Measurements from ENCODE around the gene SUCO. TPM values are rescaled to one million over a fixed set of nuclear protein-coding genes. Genes with fewer than 3 reads are reported as not detected.

SUCO gene
- total RNA-seq, 1 donor from 2014 or later, result 63.7 TPM

- Histone ChIP-seq H3K36me3 (ENCODE audit: insufficient read depth, low read length) (no peaks in the 10 kb centered on the region), H3K27ac (ENCODE audit: low read depth, low read length) (no peak overlapping the region), H4K20me1 (ENCODE audit: insufficient read depth, low read length) (no peaks in the 10 kb centered on the region), H3K9me3 (ENCODE audit: insufficient read depth, low read depth, low read length) (no peaks in the 10 kb centered on the region), H3K4me2 (ENCODE audit: low read length) (no peak overlapping the region), H3K27me3 (ENCODE audit: insufficient read depth, low read length) (no peaks in the 10 kb centered on the region), H2AFZ (ENCODE audit: low read depth, low read length) (no peak overlapping the region), H3K9ac (ENCODE audit: low read length) (no peak overlapping the region), H3K79me2 (ENCODE audit: insufficient read depth, low read length) (no peaks in the 10 kb centered on the region), H3K4me3 (ENCODE audit: insufficient read depth, low read depth, low read length) (no peak overlapping the region), H3K4me1 (ENCODE audit: insufficient read depth, low read length) (no peaks in the 10 kb centered on the region)
- DNase-seq (ENCODE audit: low read depth) (no peak), FAIRE-seq (no peak)
- H3K36me3 Mint-ChIP-seq (ENCODE audit: low read depth, unreplicated experiment), result no peaks in the 10 kb centered on the region
- no peak overlapping the region for H3K27ac Mint-ChIP-seq (ENCODE audit: unreplicated experiment)
- no peaks in the 10 kb centered on the region for H3K27me3 Mint-ChIP-seq (ENCODE audit: low read depth, unreplicated experiment)
- H3K9me3 Mint-ChIP-seq (ENCODE audit: unreplicated experiment), result no peaks in the 10 kb centered on the region
- TF ChIP-seq EZH2 (IDR thresholded peaks at IDR 0.05; ENCODE audit: insufficient read depth, low read length) (no peak), CTCF (IDR thresholded peaks at IDR 0.05; ENCODE audit: insufficient read depth, low read depth, low read length) (no peak)
- H3K4me3 Mint-ChIP-seq (ENCODE audit: unreplicated experiment), result no peak overlapping the region
- peaks cover 1% of the 10 kb centered on the region for H3K4me1 Mint-ChIP-seq (ENCODE audit: low read depth, unreplicated experiment)
These were observed 15.4 kb upstream of the SUCO start for GRCh38 chr1:172517545-172517944.

DNA sequence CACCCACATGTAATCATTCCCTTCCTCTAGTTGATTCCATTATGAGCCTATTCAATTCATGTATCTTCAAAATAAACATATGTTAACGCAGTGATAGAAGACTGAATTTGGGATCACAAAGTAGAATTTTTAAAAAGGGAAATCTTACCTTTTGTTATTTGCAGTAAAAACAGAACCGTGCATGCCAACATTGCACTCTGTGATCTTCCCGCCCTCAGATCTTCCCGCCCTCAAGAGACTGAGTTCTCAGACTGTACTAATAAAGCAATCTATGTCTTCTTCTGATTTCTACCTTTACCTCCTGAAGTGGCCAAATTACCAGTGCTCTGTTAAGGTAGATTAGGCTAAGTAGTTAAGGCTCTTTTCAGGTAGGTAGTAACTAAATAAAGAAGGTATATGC is 3.6 kb upstream of the SUCO start:
- Histone ChIP-seq H3K9me3 (ENCODE audit: insufficient read depth, low read depth, low read length) (no peaks in the 10 kb centered on the region), H3K36me3 (ENCODE audit: insufficient read depth, low read length) (no peaks in the 10 kb centered on the region), H3K27me3 (ENCODE audit: insufficient read depth, low read length) (no peaks in the 10 kb centered on the region), H3K4me2 (ENCODE audit: low read length) (no peak overlapping the region), H3K79me2 (ENCODE audit: insufficient read depth, low read length) (peaks cover 13% of the 10 kb centered on the region), H3K9ac (ENCODE audit: low read length) (no peak overlapping the region), H3K4me3 (ENCODE audit: insufficient read depth, low read depth, low read length) (no peak overlapping the region), H4K20me1 (ENCODE audit: insufficient read depth, low read length) (peaks cover 10% of the 10 kb centered on the region), H3K4me1 (ENCODE audit: insufficient read depth, low read length) (no peaks in the 10 kb centered on the region), H2AFZ (ENCODE audit: low read depth, low read length) (no peak overlapping the region), H3K27ac (ENCODE audit: low read depth, low read length) (no peak overlapping the region)
- FAIRE-seq (no peak), DNase-seq (ENCODE audit: low read depth) (no peak)
- no peak for TF ChIP-seq CTCF (IDR thresholded peaks at IDR 0.05; ENCODE audit: insufficient read depth, low read depth, low read length)
- no peak for TF ChIP-seq EZH2 (IDR thresholded peaks at IDR 0.05; ENCODE audit: insufficient read depth, low read length)
- Mint-ChIP-seq H3K36me3 (ENCODE audit: low read depth, unreplicated experiment) (no peaks in the 10 kb centered on the region), H3K27me3 (ENCODE audit: low read depth, unreplicated experiment) (no peaks in the 10 kb centered on the region), H3K9me3 (ENCODE audit: unreplicated experiment) (no peaks in the 10 kb centered on the region), H3K4me1 (ENCODE audit: low read depth, unreplicated experiment) (peaks cover 5% of the 10 kb centered on the region), H3K27ac (ENCODE audit: unreplicated experiment) (no peak overlapping the region), H3K4me3 (ENCODE audit: unreplicated experiment) (no peak overlapping the region)

DNA sequence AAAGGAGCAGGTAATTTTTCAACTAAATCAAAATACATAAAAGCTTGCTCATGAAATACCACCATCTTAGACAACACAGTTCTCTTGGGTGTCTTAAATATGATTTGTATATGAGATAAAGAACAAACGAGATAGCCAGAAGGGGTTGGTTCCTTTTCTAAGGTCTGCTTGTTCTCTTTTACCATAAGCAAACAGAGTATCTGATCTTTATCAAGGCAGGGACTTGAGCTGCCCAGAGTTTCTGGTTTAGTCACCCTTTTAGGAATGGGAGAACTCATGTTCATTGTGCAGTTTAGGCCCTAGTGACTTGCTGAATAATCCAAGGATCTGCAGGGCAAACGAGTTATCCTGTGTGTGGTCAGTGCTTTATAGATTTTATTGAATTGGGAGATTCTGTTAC is 3.0 kb upstream of the SUCO start:
- Mint-ChIP-seq H3K4me3 (ENCODE audit: unreplicated experiment) (no peak overlapping the region), H3K4me1 (ENCODE audit: low read depth, unreplicated experiment) (peaks cover 9% of the 10 kb centered on the region), H3K36me3 (ENCODE audit: low read depth, unreplicated experiment) (no peaks in the 10 kb centered on the region), H3K27me3 (ENCODE audit: low read depth, unreplicated experiment) (no peaks in the 10 kb centered on the region), H3K9me3 (ENCODE audit: unreplicated experiment) (no peaks in the 10 kb centered on the region), H3K27ac (ENCODE audit: unreplicated experiment) (no peak overlapping the region)
- peaks cover 20% of the 10 kb centered on the region for H3K79me2 ChIP-seq (ENCODE audit: insufficient read depth, low read length)
- no peak overlapping the region for H2AFZ ChIP-seq (ENCODE audit: low read depth, low read length)
- no peak overlapping the region for H3K4me3 ChIP-seq (ENCODE audit: insufficient read depth, low read depth, low read length)
- peaks cover 17% of the 10 kb centered on the region for H4K20me1 ChIP-seq (ENCODE audit: insufficient read depth, low read length)
- H3K27me3 ChIP-seq (ENCODE audit: insufficient read depth, low read length), result no peaks in the 10 kb centered on the region
- no peaks in the 10 kb centered on the region for H3K9me3 ChIP-seq (ENCODE audit: insufficient read depth, low read depth, low read length)
- H3K36me3 ChIP-seq (ENCODE audit: insufficient read depth, low read length), result no peaks in the 10 kb centered on the region
- DNase-seq (ENCODE audit: low read depth) (no peak), FAIRE-seq (no peak)
- H3K9ac ChIP-seq (ENCODE audit: low read length), result no peak overlapping the region
- no peak overlapping the region for H3K4me2 ChIP-seq (ENCODE audit: low read length)
- H3K4me1 ChIP-seq (ENCODE audit: insufficient read depth, low read length), result no peaks in the 10 kb centered on the region
- H3K27ac ChIP-seq (ENCODE audit: low read depth, low read length), result no peak overlapping the region
- no peak for TF ChIP-seq CTCF (IDR thresholded peaks at IDR 0.05; ENCODE audit: insufficient read depth, low read depth, low read length)
- TF ChIP-seq EZH2 (IDR thresholded peaks at IDR 0.05; ENCODE audit: insufficient read depth, low read length), result no peak

Measured in astrocyte (in vitro differentiated cells and primary cell).